ENCODE data around the gene NELL1.

DNA sequence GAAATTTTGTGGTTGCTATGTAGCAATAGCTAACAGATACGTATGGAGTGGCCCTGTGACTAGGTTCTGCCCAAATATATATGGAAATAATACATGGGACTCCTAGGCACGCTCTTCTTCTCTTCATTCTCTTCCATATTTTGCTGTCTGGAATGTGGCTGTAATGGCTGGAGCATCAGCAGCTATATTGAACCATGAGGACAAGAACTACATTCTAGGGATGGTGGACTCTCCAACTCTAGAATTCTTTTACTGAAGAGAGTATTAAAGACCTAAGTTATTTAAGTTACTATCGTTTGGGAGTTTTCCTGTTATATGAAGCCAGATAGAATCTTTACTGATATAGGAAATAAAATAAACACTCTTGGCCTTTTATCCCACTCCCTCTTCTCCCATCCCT, 7.5 kb upstream of the NELL1 start:
- TF ChIP-seq POLR2A (IDR thresholded peaks at IDR 0.05; ENCODE audit: low read depth, low read length) (no peak), TAF1 (IDR thresholded peaks at IDR 0.05; ENCODE audit: low read depth, low read length) (no peak), POLR2AphosphoS5 (IDR thresholded peaks at IDR 0.05; ENCODE audit: low read depth, low read length) (no peak), POU2F2 (IDR thresholded peaks at IDR 0.05; ENCODE audit: low read depth, low read length) (no peak)
